CD8-positive, alpha-beta memory T cell (primary cell): ENCODE results near the gene TAF11. TPM values are rescaled to one million over a fixed set of nuclear protein-coding genes. Genes with fewer than 3 reads are reported as not detected.
"Not testable (repeated sequence)": the region's sequence is repeated elsewhere in the genome, so short reads cannot be mapped to it uniquely, and the experiment has no call there.

Experiments used
- CTCF ChIA-PET: fragments of 350-600 bp; sonication (Branson Sonifier 250); formaldehyde crosslinking; loops from one replicate; lab custom pipeline; 2021; ENCODE audit warnings: antibody characterized with exemption; lab: Charles Lee
- POLR2A ChIA-PET: fragments of 350-600 bp; sonication (Branson Sonifier 250); formaldehyde crosslinking; loops from one replicate; lab custom pipeline; 2021; ENCODE audit warnings: antibody characterized with exemption; lab: Charles Lee
- DNase-seq, 5 donors: peaks; one replicate each; pipeline versions ENCODE4 v3.0.0 to v3.0.0-alpha.2; 2020 to 2022; ENCODE audit warnings: mixed read lengths in 1 of 5
- H3K27ac ChIP-seq: one replicate; pipeline ENCODE4 v1.7.0; 2013; ENCODE audit warnings: low read depth, mild to moderate bottlenecking, low read length, moderate library complexity
- H3K27me3 ChIP-seq: 2 replicates; pipeline ENCODE4 v1.7.0; 2013; ENCODE audit warnings: low read length, mild to moderate bottlenecking; ENCODE audit not compliant: insufficient read depth, poor library complexity, severe bottlenecking
- H3K36me3 ChIP-seq: 2 replicates; pipeline ENCODE4 v1.7.0; 2013; ENCODE audit warnings: mild to moderate bottlenecking, low read length, moderate library complexity; ENCODE audit not compliant: insufficient read depth
- H3K4me1 ChIP-seq: 2 replicates; pipeline ENCODE4 v1.7.0; 2013; ENCODE audit warnings: mild to moderate bottlenecking, low read length, moderate library complexity; ENCODE audit not compliant: insufficient read depth
- H3K4me3 ChIP-seq: 2 replicates; pipeline ENCODE4 v1.7.0; 2013; ENCODE audit warnings: mild to moderate bottlenecking, low read length
- H3K9me3 ChIP-seq: 2 replicates; pipeline ENCODE4 v1.7.0; 2013; ENCODE audit warnings: mild to moderate bottlenecking, low read length
- H3K27ac Mint-ChIP-seq, 8 donors: one replicate each; pipeline ENCODE4 v1.8.0; 2020 to 2021; ENCODE audit warnings: mixed read lengths in 8 of 8, mild to moderate bottlenecking in 6 of 8, inconsistent platforms in 3 of 8, moderate library complexity in 3 of 8
- H3K27me3 Mint-ChIP-seq, 2 donors: one replicate each; pipeline ENCODE4 v1.8.0; 2020 to 2021; ENCODE audit warnings: mixed read lengths in 2 of 2, mild to moderate bottlenecking in 1 of 2, moderate library complexity in 1 of 2
- H3K36me3 Mint-ChIP-seq, 3 donors: one replicate each; pipeline ENCODE4 v1.8.0; 2020 to 2021; ENCODE audit warnings: mixed read lengths in 3 of 3, inconsistent platforms in 1 of 3, mild to moderate bottlenecking in 1 of 3
- H3K4me1 Mint-ChIP-seq, 3 donors: one replicate each; pipeline ENCODE4 v1.8.0; 2020 to 2021; ENCODE audit warnings: mixed read lengths in 3 of 3, inconsistent platforms in 1 of 3, mild to moderate bottlenecking in 1 of 3
- H3K4me3 Mint-ChIP-seq, 7 donors: one replicate each; pipeline ENCODE4 v1.8.0; 2020 to 2021; ENCODE audit warnings: mixed read lengths in 7 of 7, mild to moderate bottlenecking in 6 of 7, moderate library complexity in 4 of 7, inconsistent platforms in 2 of 7
- H3K9me3 Mint-ChIP-seq, 5 donors: one replicate each; pipeline ENCODE4 v1.8.0; 2020 to 2022; ENCODE audit warnings: mixed read lengths in 5 of 5, mild to moderate bottlenecking in 3 of 5, moderate library complexity in 2 of 5, inconsistent platforms in 1 of 5
- polyA plus RNA-seq: library from polyadenylated mRNA; unstranded; fragments of 300-500 nt; fragmentation: Illumina TruSeq; gene quantifications from one replicate; pipeline ENCODE4 v1.2.3, GENCODE V29; 2021
- total RNA-seq, 2 experiments: library from RNA; stranded (reverse); gene quantifications; one replicate each; pipeline ENCODE4 v1.2.3, GENCODE V29; 2021

Gene TAF11
- total and polyA plus RNA-seq, 3 experiments from 2014 or later, result 19.4 to 34.1 (median 28.9) TPM

DNA sequence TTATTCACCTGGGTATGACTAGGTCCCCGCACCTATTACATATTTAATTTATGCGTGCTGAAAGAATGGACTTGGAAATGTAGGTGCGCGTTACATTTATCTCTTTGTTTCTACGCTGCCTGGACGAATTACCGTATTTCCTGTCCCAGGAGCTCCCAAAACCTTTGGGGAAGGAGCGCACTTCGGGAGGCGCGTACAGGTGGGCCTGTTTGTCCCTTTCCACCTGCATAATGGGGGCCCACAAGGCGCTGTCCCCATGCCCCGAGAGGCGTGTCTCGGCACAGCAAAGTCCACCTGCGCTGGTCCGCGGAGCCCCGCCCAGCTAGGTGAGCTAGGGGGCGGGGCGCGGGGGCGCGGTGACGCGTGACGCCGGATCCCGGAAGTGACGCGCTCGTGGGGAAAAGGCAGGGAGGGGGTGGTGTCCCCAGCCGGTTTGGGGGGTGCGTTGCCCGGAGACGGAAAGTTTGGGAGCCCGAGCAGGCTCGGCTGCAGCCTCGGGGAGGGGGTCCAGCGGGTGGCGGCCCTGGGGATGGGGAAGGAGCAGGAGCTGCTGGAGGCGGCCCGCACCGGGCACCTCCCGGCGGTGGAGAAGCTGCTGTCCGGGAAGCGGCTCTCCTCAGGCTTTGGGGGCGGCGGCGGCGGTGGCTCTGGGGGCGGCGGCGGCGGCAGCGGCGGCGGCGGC is 1.2 kb upstream of the TAF11 start, which contains the start of gene ANKS1A:
Gene ANKS1A, plus strand, starts transcription at position 382 of the 682 bp plus-strand sequence. Its CDS starts 148 bp downstream, at position 530.
- Histone ChIP-seq H3K4me3 (peak within 1 kb of the TSS; percentile 89), H3K27me3 (no peaks in the 10 kb centered on the region), H3K27ac (peak within 1 kb of the TSS; percentile 94), H3K36me3 (no peaks in the 10 kb centered on the region), H3K9me3 (no peaks in the 10 kb centered on the region), H3K4me1 (peaks cover 27% of the 10 kb centered on the region)
- ChIA-PET POLR2A (interaction anchor here (1.2 to 2.6 kb wide), 5 partner anchors 23 to 370 kb away, joined by 3 to 14 read pairs (median 13); partner anchors contain the start of genes BLTP3A and SNRPC), CTCF (interaction anchor here (1.1 kb wide), 1 partner anchor 60 kb away, joined by 3 read pairs; no protein-coding TSS in a partner anchor)
- Mint-ChIP-seq H3K4me1 (peaks cover 44 to 66% (median 56%) of the 10 kb centered on the region in 3 donors), H3K4me3 (peak within 1 kb of the TSS; percentile 99 to 100 (median 100)), H3K27me3 (peaks cover 0 to 4% of the 10 kb centered on the region in 2 donors), H3K27ac (peak within 1 kb of the TSS; percentile 94 to 100 (median 99)), H3K9me3 (peaks cover 0 to 3% (median 0%) of the 10 kb centered on the region in 5 donors), H3K36me3 (peaks cover 6 to 32% (median 9%) of the 10 kb centered on the region in 3 donors)
- peak; percentile 90 to 95 (median 92) for DNase-seq

GRCh38 chr6:34888514-34888856 is 643 bp upstream of the TAF11 start:
- H3K27ac Mint-ChIP-seq, result peak overlapping the region; percentile 94 to 100 (median 99)
- H3K27me3 Mint-ChIP-seq, result peaks cover 0 to 4% of the 10 kb centered on the region in 2 donors
- no peaks in the 10 kb centered on the region for H3K36me3 ChIP-seq
- H3K9me3 Mint-ChIP-seq, result peaks cover 0 to 4% (median 0%) of the 10 kb centered on the region in 5 donors
- H3K9me3 ChIP-seq, result no peaks in the 10 kb centered on the region
- peaks cover 7 to 38% (median 10%) of the 10 kb centered on the region in 3 donors for H3K36me3 Mint-ChIP-seq
- peak overlapping the region; percentile 99 to 100 (median 100) for H3K4me3 Mint-ChIP-seq
- peaks cover 27% of the 10 kb centered on the region for H3K4me1 ChIP-seq
- POLR2A ChIA-PET, result interaction anchor here (0.6 to 2.6 kb wide), 8 partner anchors 24 to 706 kb away, joined by 3 to 14 read pairs (median 4); partner anchors contain the start of genes BLTP3A and SNRPC
- CTCF ChIA-PET, result interaction anchor here (1.4 kb wide), 1 partner anchor 132 kb away, joined by 6 read pairs; the partner anchor contains the start of gene SNRPC
- H3K4me1 Mint-ChIP-seq, result peaks cover 46 to 70% (median 62%) of the 10 kb centered on the region in 3 donors
- DNase-seq, result peak in 1 of 5 donors; percentile 37
- H3K27ac ChIP-seq, result peak overlapping the region; percentile 94
- peak overlapping the region; percentile 89 for H3K4me3 ChIP-seq
- no peaks in the 10 kb centered on the region for H3K27me3 ChIP-seq

- H3K4me1 ChIP-seq, result peaks cover 22% of the 10 kb centered on the region
- H3K9me3 ChIP-seq, H3K27me3 ChIP-seq, H3K27me3 Mint-ChIP-seq, H3K4me3 ChIP-seq, DNase-seq, H3K9me3 Mint-ChIP-seq, H3K36me3 ChIP-seq, H3K27ac ChIP-seq, CTCF ChIA-PET: not testable (repeated sequence)
- Mint-ChIP-seq H3K36me3 (peaks cover 7 to 53% (median 14%) of the 10 kb centered on the region in 3 donors), H3K4me1 (peaks cover 42 to 60% (median 55%) of the 10 kb centered on the region in 3 donors), H3K27ac (peak overlapping the region in 4 of 8 donors; percentile 66 to 81 (median 74)), H3K4me3 (peak overlapping the region in 6 of 7 donors; percentile 35 to 100 (median 51))
- POLR2A ChIA-PET, result interaction anchor here (0.5 kb wide), 1 partner anchor 798 kb away, joined by 3 read pairs; no protein-coding TSS in a partner anchor
Observed at GRCh38 chr6:34885837-34886236, 2.0 kb downstream of the TAF11 start.

- H3K9me3 ChIP-seq, result no peaks in the 10 kb centered on the region
- Mint-ChIP-seq H3K9me3 (peaks cover 0 to 4% (median 0%) of the 10 kb centered on the region in 5 donors), H3K36me3 (peaks cover 7 to 61% (median 17%) of the 10 kb centered on the region in 3 donors), H3K4me3 (peak overlapping the region in 5 of 7 donors; percentile 35 to 56 (median 50)), H3K27ac (peak overlapping the region in 3 of 8 donors; percentile 66 to 84 (median 82)), H3K27me3 (peaks cover 0 to 4% of the 10 kb centered on the region in 2 donors), H3K4me1 (peaks cover 36 to 52% (median 47%) of the 10 kb centered on the region in 3 donors)
- H3K4me1 ChIP-seq, result peaks cover 14% of the 10 kb centered on the region
- no peaks in the 10 kb centered on the region for H3K27me3 ChIP-seq
- no peak for DNase-seq
- CTCF ChIA-PET, result no interaction called here
- POLR2A ChIA-PET, result no interaction called here
- H3K4me3 ChIP-seq, result no peak overlapping the region
- no peak overlapping the region for H3K27ac ChIP-seq
- peaks cover 2% of the 10 kb centered on the region for H3K36me3 ChIP-seq
Observed at GRCh38 chr6:34884996-34885395, 2.8 kb downstream of the TAF11 start.

DNA sequence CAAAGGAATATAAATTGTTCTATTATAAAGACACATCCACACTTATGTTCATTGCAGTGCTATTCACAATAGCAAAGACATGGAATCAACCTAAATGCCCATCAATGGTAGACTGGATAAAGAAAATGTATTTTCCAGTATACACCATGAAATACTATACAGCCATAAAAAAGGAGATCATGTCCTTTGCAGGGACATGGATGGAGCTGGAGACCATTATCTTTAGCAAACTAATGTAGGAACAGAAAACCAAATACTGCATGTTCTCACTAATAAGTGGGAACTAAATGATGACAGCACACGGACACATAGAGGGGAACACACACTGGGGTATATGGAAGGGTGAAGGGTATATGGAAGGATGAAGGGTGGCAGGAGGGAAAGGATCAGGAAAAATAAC is 3.8 kb downstream of the TAF11 start:
- H3K27me3 ChIP-seq, H3K4me3 ChIP-seq, H3K9me3 ChIP-seq, CTCF ChIA-PET, H3K36me3 ChIP-seq, H3K9me3 Mint-ChIP-seq, DNase-seq, POLR2A ChIA-PET, H3K27ac ChIP-seq, H3K27me3 Mint-ChIP-seq: not testable (repeated sequence)
- peaks cover 7 to 66% (median 20%) of the 10 kb centered on the region in 3 donors for H3K36me3 Mint-ChIP-seq
- peaks cover 33 to 49% (median 45%) of the 10 kb centered on the region in 3 donors for H3K4me1 Mint-ChIP-seq
- peaks cover 14% of the 10 kb centered on the region for H3K4me1 ChIP-seq
- peak overlapping the region in 1 of 7 donors; percentile 49 for H3K4me3 Mint-ChIP-seq
- H3K27ac Mint-ChIP-seq, result peak overlapping the region in 7 of 8 donors; percentile 3 to 80 (median 74)

DNA sequence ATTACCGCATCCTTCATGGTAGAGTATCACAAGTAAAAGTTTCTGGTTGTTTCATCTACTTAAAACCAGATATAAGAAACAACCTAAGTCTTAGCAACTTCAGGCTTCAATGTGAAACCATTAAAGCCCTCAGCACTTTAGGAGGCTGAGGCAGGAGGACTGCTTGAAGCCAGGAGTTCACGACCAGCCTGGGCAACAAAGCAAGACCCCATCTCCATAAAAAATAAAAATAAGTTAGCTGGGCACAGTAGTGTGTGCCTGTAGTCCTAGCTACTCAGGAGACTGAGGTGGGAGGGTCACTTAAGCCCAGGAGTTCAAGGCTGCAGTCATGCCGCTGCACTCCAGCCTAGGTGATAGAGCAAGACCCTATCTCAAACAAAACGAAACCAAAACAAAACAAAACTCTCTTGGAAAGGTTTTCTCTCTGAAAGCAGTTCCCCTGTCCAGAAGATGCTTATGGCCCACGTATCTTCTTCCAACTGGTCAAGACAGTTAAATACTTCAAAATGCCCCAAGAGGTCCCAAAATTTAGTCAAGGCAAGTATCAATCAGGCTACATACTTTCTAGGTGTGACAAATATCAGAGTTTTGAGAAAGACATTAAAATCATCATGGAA is 9.9 kb downstream of the TAF11 start:
- H3K36me3 ChIP-seq, result peaks cover 30% of the 10 kb centered on the region
- ChIA-PET CTCF (no interaction called here), POLR2A (no interaction called here)
- H3K27me3 Mint-ChIP-seq, result no peaks in the 10 kb centered on the region
- H3K9me3 ChIP-seq, result no peaks in the 10 kb centered on the region
- no peaks in the 10 kb centered on the region for H3K4me1 ChIP-seq
- H3K27ac ChIP-seq, result no peak overlapping the region
- H3K4me3 Mint-ChIP-seq, result no peak overlapping the region
- no peaks in the 10 kb centered on the region for H3K9me3 Mint-ChIP-seq
- no peak overlapping the region for H3K4me3 ChIP-seq
- DNase-seq, result no peak
- H3K36me3 Mint-ChIP-seq, result peaks cover 0 to 78% (median 13%) of the 10 kb centered on the region in 3 donors
- no peaks in the 10 kb centered on the region for H3K27me3 ChIP-seq
- H3K27ac Mint-ChIP-seq, result peak overlapping the region in 6 of 8 donors; percentile 5 to 70 (median 20)
- H3K4me1 Mint-ChIP-seq, result peaks cover 2 to 4% (median 3%) of the 10 kb centered on the region in 3 donors

DNA sequence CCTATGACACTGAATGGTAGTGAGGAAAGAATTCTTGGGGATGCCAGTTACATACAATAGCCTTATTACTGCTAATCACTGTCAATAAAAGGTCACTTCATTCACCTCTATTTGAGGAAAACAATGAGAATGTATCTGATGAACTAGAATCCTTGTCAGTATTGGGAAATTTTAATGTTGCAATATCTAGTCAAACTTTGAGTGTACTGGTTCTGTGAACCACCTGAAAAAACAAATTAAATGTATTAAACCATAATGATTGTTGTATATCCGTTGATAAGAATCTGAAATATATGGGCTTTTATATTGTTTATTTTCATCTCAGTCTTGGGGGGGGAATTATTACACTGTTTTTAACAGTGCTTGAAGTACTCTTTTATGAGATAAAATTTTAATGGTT is 10.6 kb downstream of the TAF11 start:
- no peaks in the 10 kb centered on the region for H3K27me3 ChIP-seq
- Mint-ChIP-seq H3K9me3 (no peaks in the 10 kb centered on the region), H3K4me1 (no peaks in the 10 kb centered on the region), H3K4me3 (no peak overlapping the region), H3K36me3 (peaks cover 0 to 80% (median 14%) of the 10 kb centered on the region in 3 donors), H3K27ac (peak overlapping the region in 2 of 8 donors; percentile 26 to 71), H3K27me3 (no peaks in the 10 kb centered on the region)
- peaks cover 30% of the 10 kb centered on the region for H3K36me3 ChIP-seq
- no peak for DNase-seq
- no peak overlapping the region for H3K4me3 ChIP-seq
- CTCF ChIA-PET, result no interaction called here
- H3K27ac ChIP-seq, result no peak overlapping the region
- no peaks in the 10 kb centered on the region for H3K9me3 ChIP-seq
- H3K4me1 ChIP-seq, result no peaks in the 10 kb centered on the region
- POLR2A ChIA-PET, result no interaction called here
